ENCODE results near the gene KRTAP2-2.

DNA sequence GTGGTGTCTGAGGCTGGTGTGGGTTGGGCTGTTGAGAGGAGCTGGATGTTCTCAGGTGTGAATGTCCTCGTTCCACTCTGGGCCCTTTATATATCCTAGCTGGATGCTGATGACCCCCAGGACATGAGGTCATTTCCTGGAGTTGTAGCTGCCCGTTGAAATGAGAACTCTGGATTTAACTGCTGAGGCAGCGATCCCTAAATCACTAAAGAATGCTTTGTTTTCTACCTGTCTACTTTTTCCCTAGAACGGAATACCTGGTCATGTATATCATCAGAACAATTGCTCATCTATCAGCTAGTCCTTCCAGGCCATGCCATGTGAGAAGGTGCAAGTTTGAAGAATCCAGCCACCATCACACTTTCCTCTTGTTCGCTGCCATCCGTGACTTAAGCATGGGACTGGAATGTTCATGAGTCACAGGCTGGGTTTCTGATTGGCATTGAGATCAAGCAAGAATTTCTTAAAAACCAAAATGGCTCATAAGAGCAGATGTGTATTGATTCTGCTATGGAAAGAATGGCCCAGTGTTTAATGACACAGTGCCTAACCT is 5.1 kb upstream of the KRTAP2-2 start, which contains the start of gene KRTAP2-3:
- TF ChIP-seq EP300 (IDR thresholded peaks at IDR 0.05) (no peak), POLR2A (IDR thresholded peaks at IDR 0.05) (no peak)
- TF ChIP-seq, protein P1, sequence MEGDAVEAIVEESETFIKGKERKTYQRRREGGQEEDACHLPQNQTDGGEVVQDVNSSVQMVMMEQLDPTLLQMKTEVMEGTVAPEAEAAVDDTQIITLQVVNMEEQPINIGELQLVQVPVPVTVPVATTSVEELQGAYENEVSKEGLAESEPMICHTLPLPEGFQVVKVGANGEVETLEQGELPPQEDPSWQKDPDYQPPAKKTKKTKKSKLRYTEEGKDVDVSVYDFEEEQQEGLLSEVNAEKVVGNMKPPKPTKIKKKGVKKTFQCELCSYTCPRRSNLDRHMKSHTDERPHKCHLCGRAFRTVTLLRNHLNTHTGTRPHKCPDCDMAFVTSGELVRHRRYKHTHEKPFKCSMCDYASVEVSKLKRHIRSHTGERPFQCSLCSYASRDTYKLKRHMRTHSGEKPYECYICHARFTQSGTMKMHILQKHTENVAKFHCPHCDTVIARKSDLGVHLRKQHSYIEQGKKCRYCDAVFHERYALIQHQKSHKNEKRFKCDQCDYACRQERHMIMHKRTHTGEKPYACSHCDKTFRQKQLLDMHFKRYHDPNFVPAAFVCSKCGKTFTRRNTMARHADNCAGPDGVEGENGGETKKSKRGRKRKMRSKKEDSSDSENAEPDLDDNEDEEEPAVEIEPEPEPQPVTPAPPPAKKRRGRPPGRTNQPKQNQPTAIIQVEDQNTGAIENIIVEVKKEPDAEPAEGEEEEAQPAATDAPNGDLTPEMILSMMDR (IDR thresholded peaks at IDR 0.05), result no peak

Measured in stomach (tissue), 4 donors.